Measurements from ENCODE around the gene KCNAB3.

KCNAB3 gene

DNA sequence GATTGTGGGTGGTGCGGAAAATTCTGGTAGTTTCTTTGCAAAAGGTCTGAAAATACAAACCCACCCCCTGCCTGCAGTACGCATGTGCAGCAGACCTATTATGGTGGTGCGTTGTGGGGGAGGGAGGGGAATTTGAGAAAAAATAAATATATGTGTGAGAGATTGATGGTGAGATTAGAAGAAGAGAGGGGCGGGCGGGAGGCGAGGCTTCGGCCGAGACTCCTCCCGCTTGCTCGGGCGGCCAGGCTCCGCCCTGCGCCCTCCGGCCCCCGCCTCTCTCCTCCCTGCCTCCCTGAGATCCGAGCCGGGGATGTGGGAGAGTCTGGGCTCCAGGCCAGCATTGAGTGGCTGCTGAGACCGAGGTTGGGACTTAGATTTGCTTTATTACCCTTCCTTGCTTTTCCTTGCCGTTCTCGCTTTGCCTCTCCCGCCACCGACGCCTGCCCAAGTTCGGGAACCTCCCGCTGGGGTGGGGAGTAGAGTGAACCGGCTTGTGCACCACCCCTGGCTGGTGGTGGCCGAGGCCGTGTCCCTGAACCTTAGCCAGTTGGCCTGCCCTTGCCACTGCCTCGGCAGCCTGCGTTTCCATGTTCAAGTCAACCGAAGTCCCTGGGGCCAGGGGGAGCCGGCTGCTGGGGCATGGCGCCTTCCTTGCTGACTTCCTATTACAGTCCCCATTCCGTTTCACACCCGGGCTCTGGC lies 42.0 kb downstream of the KCNAB3 start:
- Mint-ChIP-seq H3K36me3 (ENCODE audit: low read depth) (peaks cover 29% of the 10 kb centered on the region), H3K27me3 (ENCODE audit: low read depth) (no peaks in the 10 kb centered on the region), H3K4me1 (peaks cover 6% of the 10 kb centered on the region), H3K4me3 (no peak overlapping the region), H3K27ac (no peak overlapping the region), H3K9me3 (no peaks in the 10 kb centered on the region)
- TF ChIP-seq, protein P1, sequence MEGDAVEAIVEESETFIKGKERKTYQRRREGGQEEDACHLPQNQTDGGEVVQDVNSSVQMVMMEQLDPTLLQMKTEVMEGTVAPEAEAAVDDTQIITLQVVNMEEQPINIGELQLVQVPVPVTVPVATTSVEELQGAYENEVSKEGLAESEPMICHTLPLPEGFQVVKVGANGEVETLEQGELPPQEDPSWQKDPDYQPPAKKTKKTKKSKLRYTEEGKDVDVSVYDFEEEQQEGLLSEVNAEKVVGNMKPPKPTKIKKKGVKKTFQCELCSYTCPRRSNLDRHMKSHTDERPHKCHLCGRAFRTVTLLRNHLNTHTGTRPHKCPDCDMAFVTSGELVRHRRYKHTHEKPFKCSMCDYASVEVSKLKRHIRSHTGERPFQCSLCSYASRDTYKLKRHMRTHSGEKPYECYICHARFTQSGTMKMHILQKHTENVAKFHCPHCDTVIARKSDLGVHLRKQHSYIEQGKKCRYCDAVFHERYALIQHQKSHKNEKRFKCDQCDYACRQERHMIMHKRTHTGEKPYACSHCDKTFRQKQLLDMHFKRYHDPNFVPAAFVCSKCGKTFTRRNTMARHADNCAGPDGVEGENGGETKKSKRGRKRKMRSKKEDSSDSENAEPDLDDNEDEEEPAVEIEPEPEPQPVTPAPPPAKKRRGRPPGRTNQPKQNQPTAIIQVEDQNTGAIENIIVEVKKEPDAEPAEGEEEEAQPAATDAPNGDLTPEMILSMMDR (IDR thresholded peaks at IDR 0.05; ENCODE audit: unreplicated experiment in 3 of 3): no peak

DNA sequence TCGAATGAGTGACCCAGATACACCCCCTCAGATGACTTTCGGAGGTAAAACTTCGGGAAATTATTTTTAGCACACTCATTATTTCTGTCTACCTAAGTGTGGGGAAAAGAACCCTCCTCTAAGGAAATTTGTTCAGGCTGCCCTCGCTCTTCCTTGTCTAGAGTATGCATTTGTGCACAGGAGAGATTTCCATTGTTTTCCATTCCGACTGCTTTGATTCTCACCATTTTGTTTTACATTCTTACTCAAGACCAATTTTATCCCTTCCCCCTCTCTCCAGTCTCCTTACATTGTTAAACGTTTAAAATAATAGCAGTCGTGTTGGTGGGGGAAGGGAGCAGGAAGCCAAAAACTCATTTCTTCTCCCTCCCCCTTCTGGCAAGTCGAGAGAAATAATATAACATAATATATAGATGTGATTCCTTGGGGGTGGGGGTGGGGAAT lies 42.6 kb downstream of the KCNAB3 start:
- Mint-ChIP-seq H3K36me3 (ENCODE audit: low read depth) (peaks cover 27% of the 10 kb centered on the region), H3K9me3 (no peaks in the 10 kb centered on the region), H3K4me1 (peaks cover 3% of the 10 kb centered on the region), H3K27ac (no peak overlapping the region), H3K27me3 (ENCODE audit: low read depth) (no peaks in the 10 kb centered on the region), H3K4me3 (no peak overlapping the region)
- TF ChIP-seq, protein P1 (IDR thresholded peaks at IDR 0.05; ENCODE audit: unreplicated experiment in 3 of 3): no peak

- TF ChIP-seq, protein P1 (IDR thresholded peaks at IDR 0.05; ENCODE audit: unreplicated experiment in 3 of 3): peak in 1 of 3 experiments; percentile 21
- H3K4me1 Mint-ChIP-seq: no peaks in the 10 kb centered on the region
- no peak overlapping the region for H3K27ac Mint-ChIP-seq
- no peaks in the 10 kb centered on the region for H3K9me3 Mint-ChIP-seq
- no peaks in the 10 kb centered on the region for H3K27me3 Mint-ChIP-seq (ENCODE audit: low read depth)
- peaks cover 22% of the 10 kb centered on the region for H3K36me3 Mint-ChIP-seq (ENCODE audit: low read depth)
- H3K4me3 Mint-ChIP-seq: no peak overlapping the region
These were observed 43.2 kb downstream of the KCNAB3 start for GRCh38 chr17:7886227-7887037.

DNA sequence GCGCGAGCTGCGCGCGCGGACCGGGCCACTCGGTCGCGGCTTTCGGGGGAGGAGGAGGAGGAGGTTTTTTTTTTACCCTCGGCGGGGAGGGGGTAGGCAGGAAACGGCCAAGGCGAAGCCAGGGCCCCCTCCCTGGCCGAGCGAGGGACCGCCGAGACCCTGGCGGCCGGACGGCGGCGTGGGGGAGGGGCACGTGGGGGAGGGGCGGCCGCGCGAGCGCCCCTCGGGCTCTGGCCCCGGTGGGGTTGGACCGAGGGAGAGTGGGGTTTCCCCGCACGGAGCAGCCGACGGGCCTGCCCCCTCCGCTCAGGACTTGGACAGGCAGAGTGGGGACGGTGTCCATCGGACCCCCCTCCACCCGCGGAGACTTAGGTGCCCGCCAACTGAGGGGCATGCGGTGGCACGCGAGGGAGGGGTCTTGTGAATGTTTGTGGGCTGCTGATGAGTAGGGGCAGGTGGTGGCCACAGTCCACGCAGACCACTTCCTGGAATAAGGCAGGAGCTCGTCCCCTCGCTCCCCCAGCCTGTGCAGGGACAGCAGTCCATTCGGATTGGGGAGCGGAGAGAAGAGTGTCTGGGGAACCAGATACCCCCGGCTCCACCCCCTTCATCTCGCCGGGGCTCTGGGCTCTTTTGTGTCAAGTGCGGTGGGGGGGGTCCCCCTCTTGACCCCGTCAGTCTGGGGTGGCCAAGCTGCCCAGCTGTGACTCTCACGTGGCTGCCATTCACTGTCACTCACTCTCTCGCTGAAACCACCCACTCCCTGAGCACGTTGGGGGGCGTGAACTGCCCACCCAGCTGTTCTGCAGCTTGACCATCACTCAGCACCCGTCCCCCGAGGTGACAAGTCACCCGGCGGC lies 44.1 kb downstream of the KCNAB3 start:
- Mint-ChIP-seq H3K4me1 (no peaks in the 10 kb centered on the region), H3K4me3 (no peak overlapping the region), H3K36me3 (ENCODE audit: low read depth) (peaks cover 14% of the 10 kb centered on the region), H3K9me3 (no peaks in the 10 kb centered on the region), H3K27ac (no peak overlapping the region), H3K27me3 (ENCODE audit: low read depth) (no peaks in the 10 kb centered on the region)
- TF ChIP-seq, protein P1 (IDR thresholded peaks at IDR 0.05; ENCODE audit: unreplicated experiment in 3 of 3): no peak

DNA sequence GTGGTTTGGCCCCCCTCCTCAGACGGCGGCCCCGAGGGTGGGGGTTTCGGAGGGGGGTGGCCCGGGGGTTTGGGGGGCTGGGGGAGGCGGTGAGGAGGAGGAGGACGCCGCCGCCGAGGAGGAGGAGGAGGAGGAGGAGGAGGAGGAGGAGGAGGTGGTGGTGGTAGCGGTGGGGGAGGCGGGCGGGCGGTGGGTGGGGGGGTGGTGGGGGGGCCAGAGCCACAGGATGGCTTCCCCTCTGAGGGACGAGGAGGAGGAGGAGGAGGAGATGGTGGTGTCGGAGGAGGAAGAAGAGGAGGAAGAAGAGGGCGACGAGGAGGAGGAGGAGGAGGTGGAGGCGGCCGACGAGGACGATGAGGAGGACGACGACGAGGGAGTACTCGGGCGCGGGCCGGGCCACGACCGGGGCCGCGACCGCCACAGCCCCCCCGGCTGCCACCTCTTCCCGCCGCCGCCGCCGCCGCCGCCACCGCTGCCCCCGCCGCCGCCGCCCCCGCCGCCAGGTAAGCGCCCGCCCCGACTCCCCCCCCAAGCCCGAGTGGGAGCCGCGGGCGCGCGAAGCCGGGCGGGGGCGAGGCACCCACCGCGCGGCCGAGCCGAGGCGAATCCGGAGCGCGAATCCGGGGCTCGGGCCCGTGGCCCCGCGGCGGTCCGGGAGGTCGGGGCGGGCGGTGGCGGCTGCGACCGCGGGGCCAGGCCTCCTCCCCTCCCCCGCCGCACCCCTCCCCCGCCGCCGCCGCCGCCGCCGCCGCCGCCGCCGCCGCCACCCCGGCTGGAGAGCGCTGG lies 44.9 kb downstream of the KCNAB3 start:
- TF ChIP-seq, protein P1 (IDR thresholded peaks at IDR 0.05; ENCODE audit: unreplicated experiment in 3 of 3): no peak
- Mint-ChIP-seq H3K9me3 (no peaks in the 10 kb centered on the region), H3K27me3 (ENCODE audit: low read depth) (no peaks in the 10 kb centered on the region), H3K27ac (no peak overlapping the region), H3K36me3 (ENCODE audit: low read depth) (peaks cover 6% of the 10 kb centered on the region), H3K4me1 (no peaks in the 10 kb centered on the region), H3K4me3 (peak overlapping the region; percentile 78 to 84 (median 83))
